LNCaP clone FGC (cell line): ENCODE measurements around the gene EPHX1.
"Not testable (repeated sequence)": the region's sequence is repeated elsewhere in the genome, so short reads cannot be mapped to it uniquely, and the experiment has no call there.

Source experiments
- DNase-seq: peaks from one replicate; pipeline ENCODE4 v3.0.0-alpha.2; 2011; ENCODE audit warnings: low read depth
- H3K4me3 ChIP-seq: 2 replicates; pipeline ENCODE4 v1.5.1; 2011; ENCODE audit warnings: mild to moderate bottlenecking, low read depth, low read length, control low read depth
- TF ChIP-seq, protein P1 (sequence below): IDR thresholded peaks from 2 replicates; pipeline ENCODE4 v1.5.1; 2012; ENCODE audit warnings: mild to moderate bottlenecking; ENCODE audit not compliant: control insufficient read depth, insufficient read depth; ENCODE audit errors: extremely low read depth

Gene EPHX1

DNA sequence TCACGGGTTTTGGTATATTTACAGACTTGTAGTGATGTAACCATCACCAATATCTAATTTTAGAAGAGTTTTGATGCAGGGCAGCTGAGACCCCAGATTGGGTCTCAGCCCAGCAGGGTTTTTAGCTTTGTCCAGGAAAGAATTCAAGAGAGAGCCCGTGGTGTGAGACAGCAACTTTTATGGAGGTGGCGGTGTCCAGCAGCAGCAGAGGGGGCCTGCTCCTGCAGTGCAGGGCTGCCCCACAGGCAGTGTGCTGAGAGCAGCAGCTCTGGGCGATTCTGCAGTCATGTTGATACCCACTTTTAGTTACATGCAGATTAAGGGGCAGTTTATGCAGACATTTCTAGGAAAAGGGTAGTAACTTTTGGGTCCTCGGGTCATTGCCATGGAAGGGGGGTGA lies 1.8 kb upstream of the EPHX1 start:
- TF ChIP-seq, protein P1, sequence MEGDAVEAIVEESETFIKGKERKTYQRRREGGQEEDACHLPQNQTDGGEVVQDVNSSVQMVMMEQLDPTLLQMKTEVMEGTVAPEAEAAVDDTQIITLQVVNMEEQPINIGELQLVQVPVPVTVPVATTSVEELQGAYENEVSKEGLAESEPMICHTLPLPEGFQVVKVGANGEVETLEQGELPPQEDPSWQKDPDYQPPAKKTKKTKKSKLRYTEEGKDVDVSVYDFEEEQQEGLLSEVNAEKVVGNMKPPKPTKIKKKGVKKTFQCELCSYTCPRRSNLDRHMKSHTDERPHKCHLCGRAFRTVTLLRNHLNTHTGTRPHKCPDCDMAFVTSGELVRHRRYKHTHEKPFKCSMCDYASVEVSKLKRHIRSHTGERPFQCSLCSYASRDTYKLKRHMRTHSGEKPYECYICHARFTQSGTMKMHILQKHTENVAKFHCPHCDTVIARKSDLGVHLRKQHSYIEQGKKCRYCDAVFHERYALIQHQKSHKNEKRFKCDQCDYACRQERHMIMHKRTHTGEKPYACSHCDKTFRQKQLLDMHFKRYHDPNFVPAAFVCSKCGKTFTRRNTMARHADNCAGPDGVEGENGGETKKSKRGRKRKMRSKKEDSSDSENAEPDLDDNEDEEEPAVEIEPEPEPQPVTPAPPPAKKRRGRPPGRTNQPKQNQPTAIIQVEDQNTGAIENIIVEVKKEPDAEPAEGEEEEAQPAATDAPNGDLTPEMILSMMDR = no peak
- no peak for DNase-seq
- no peak overlapping the region for H3K4me3 ChIP-seq

DNA sequence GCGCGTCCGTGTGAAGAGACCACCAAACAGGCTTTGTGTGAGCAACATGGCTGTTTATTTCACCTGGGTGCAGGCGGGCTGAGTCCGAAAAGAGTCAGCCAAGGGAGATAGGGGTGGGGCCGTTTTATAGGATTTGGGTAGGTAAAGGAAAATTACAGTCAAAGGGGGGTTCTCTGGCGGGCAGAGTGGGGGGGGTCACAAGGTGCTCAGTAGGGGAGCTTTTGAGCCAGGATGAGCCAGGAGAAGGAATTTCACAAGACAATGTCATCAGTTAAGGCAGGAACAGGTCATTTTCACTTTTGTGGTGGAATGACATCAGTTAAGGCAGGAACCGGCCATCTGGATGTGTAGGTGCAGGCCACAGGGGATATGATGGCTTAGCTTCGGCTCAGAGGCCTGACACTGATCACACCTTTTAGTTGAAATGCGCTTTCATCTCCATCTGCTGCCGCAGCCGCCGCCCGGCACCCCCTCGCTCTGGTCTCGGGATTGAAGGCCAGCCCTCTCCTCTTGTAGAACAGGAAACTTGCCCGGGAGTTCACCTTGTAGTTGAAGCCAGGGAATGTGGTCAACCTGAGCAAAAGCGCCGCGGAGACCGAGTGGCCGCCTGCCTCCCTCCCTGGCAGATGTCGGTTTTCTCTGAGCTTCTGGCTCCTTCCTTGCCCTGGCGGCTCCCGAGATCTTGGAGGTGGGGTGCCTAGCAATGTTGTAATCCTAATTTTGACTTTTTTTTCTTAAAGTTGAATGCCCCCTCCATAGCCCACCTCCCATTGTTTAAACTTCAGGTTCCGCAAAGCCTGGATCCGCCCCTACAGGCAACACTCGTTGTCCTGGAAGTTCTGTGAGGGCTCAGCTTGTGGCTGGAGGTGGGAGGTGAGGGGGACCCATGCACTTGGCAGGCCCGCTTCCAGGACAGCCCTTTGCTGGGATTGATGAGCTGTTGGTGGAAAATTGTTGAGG lies 935 bp downstream of the EPHX1 start:
- DNase-seq = peak; percentile 49
- peak overlapping the region; percentile 70 for H3K4me3 ChIP-seq

DNA sequence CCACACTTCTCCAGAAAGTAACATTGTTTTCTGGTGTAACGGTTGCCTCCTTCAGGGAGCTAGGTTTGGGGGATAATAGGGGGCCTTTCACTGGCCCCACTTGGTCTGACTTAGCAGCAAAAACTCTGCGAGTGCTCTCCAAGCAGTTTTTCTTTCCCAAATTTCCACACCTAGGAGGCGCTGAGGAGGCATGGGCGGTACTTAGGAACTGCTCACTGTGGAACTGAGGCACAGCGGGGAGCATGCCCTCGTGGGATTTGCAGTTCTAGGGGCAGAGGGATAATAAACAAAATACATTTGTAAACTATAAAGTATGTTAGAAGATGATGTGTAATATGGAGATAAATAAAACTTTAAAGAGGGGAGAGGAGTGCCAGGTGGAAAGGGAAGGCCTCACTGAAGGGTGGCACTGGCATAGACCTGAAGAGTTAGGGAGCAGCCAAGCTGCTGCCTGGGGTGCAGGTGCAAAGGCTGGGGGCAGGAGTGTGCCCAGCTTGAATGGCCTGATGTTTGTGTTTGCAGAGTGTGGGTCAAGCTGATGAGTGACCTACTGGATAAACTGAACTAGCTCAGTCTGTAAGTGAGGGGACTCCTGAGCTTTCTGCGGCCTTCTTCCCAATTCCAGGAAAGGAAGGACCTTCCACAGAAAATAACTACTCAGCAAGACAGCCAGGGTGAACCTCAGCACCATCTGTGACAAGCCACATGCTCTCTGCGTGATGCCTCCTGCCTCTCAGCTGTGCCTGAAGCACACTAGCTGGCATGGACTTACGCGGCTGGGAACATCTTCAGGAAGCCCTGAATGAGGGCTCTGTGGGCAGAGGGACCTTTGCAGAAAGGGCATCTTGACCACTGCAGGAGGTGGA lies 1.9 kb downstream of the EPHX1 start:
- H3K4me3 ChIP-seq = peak overlapping the region; percentile 70
- TF ChIP-seq, protein P1 = 0 out of 2 replicates have a peak, but pooled peaks have one; percentile 22
- no peak for DNase-seq

DNA sequence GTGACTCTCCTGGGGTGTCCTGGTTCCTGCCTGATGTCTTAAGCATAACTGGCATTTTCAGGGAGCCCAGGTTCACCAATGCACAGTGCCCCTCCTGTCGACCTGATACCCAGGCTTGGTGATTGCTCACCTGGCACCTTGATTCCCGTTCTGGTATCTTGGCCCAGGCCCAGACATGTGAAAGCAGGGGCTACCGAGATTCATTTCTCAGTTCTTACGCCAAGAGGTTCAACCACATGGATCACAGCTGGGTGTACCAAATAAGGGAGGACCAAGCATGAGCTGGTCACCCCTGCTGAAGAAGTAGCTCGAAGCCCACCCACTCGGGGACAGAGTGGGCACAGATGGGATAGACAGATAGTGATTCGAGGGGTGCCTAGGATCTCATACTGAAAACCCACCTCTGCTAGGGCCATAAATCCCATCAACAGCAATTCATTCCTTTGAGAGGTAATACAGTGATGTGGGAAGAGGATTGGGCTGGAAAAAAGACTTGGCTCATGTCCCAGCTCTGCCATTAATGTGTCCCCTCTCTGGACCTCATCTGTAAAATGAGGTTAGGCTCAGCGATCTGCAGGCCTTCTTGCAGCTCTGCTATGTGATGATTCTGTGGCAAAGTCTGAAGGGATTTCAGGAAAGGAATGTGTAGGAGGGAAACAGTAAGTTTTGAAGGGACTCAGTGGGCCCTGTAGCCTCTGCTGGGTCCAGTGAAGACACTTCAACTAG lies 2.7 kb downstream of the EPHX1 start:
- DNase-seq = no peak
- TF ChIP-seq, protein P1 = no peak
- no peak overlapping the region for H3K4me3 ChIP-seq

DNA sequence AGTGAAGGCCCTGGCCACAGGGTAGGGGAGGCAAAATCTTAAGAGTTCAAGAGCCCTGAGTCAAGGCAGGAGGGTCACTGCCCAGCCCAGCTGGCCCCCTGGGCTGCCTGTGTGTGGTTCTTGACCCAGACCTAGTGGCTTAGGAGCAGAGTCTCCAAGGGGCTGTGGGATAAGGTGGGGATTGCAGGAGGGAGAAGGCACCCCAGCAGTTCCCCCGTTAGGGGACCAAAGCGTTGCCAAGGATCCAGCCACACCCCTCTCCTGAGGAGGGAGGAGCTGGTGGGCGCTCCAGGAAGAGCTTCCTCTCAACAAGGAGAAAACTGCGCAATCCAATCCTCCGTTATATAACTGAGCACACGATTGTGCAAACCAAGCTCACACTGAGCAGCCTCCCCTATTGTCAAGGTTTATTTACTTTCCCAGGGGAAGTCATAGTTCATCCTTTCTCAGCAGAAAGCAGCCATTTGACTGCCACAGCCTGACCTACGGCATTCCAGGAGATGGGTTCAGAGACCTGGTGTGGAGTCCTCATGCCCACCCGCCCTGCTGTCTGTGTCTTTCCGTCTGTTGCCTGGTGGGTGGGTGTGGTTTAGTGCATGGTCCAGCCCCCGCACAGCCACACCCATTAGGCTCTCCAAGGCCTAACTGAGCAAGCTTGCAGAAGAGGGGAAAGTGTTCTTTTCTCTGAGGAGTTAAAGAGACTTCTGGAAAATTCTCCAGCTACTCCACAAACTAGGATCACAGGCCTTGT lies 3.5 kb downstream of the EPHX1 start:
- H3K4me3 ChIP-seq = no peak overlapping the region
- TF ChIP-seq, protein P1 = no peak
- no peak for DNase-seq

DNA sequence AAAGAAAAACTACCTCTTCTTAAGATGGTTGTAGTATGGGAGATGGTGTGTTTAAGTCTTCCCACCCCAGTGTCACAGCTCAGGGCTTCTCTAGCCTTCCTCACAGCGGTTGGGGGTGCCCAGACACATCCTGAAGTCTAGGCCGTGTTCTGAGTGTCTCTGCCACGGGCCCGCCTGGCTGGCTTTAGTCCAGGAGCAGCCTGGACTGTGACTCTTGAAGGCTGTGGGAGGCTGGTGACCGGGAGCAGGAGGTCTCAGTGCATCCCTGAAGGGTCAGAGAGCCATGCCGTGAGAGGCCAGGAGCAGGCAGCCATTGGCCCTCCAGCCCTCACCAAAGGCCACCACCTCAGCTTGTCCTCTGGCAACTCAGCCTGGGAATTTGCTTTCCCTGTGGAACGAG lies 4.5 kb downstream of the EPHX1 start:
- TF ChIP-seq, protein P1 = no peak
- no peak overlapping the region for H3K4me3 ChIP-seq
- DNase-seq = no peak

DNA sequence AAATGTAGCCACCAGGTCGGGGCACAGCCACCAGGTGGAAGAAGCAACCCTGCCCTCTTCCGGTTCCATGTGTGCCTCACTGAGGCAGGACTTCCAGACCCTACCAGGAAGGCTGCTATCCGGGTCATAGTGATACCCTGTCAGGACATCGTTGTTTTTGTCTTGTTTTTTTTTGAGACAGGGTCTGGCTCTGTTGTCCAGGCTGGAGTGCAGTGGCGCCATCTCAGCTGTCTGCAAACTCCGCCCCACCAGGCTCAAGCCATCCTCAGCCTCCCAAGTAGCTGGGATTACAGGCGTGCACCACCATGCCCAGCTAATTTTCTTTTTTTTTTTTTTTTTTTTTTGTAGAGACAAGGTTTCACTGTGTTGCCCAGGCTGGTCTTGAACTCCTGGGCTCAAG lies 5.2 kb downstream of the EPHX1 start:
- not testable (repeated sequence) for H3K4me3 ChIP-seq, DNase-seq
